K562 (cell line): ENCODE results near the gene ULBP2. TPM values are rescaled to one million over a fixed set of nuclear protein-coding genes. Genes with fewer than 3 reads are reported as not detected.

Source experiments
- CC2D1A ChIP-seq: fragments of 450-650 bp; IDR thresholded peaks from 2 replicates; pipeline ENCODE4 v1.6.1; 2017; ENCODE audit warnings: mild to moderate bottlenecking
- FOXJ3 ChIP-seq: sonication (generic); formaldehyde crosslinking; IDR thresholded peaks from 2 replicates; pipeline ENCODE4 v1.4.0; 2020; ENCODE audit warnings: mild to moderate bottlenecking, missing genetic modification reagents
- MYBL2 ChIP-seq, 2 experiments: fragments of 450-650 bp in 1 of 2; sonication (generic) in 1 of 2; formaldehyde crosslinking in 1 of 2; IDR thresholded peaks; 2 replicates each; pipeline versions ENCODE4 v1.6.1 to v1.8.1; 2017 to 2022; ENCODE audit warnings: borderline replicate concordance in 1 of 2, inconsistent platforms in 1 of 2, low read depth in 1 of 2, mild to moderate bottlenecking in 1 of 2, missing genetic modification reagents in 1 of 2, moderate library complexity in 1 of 2
- TEAD1 ChIP-seq, 2 experiments: fragments of 450-650 bp in 1 of 2; sonication (generic) in 1 of 2; formaldehyde crosslinking; IDR thresholded peaks; 2 replicates each; pipeline versions ENCODE4 v1.4.0 to v1.8.0; 2020 to 2022; ENCODE audit warnings: mild to moderate bottlenecking in 2 of 2, missing genetic modification reagents in 1 of 2
- ZNF699 ChIP-seq: fragments of 250-450 bp; sonication (Bioruptor Pico); IDR thresholded peaks from 2 replicates; pipeline ENCODE4 v1.8.0; 2021; ENCODE audit warnings: mild to moderate bottlenecking, moderate library complexity; ENCODE audit not compliant: insufficient replicate concordance
- ZSCAN29 ChIP-seq: fragments of 450-650 bp; IDR thresholded peaks from 2 replicates; pipeline ENCODE4 v1.6.1; 2017
- polyA plus RNA-seq, 8 experiments: library from polyadenylated mRNA; depleted of rRNA in 4 of 8; stranded (reverse) in 5 of 8; unstranded in 3 of 8; fragments of >200 nt; fragmentation: Nextera tagmentation in 2 of 8; fragmentation: Illumina TruSeq in 1 of 8; extraction: Ambion mirVana in 2 of 8; extraction: Trizol in 1 of 8; gene quantifications; 2 replicates each; pipeline versions ENCODE4 v1.2.1 to v1.2.3, GENCODE V29; 2011 to 2014; ENCODE audit warnings: inconsistent platforms in 1 of 8, missing spikeins in 1 of 8
- total RNA-seq, 7 experiments: library from RNA; depleted of rRNA in 6 of 7; stranded (reverse); fragments of >200 nt in 6 of 7; fragmentation: Illumina TruSeq in 2 of 7; extraction: Trizol in 2 of 7; gene quantifications; 2 replicates each; pipeline versions ENCODE4 v1.2.1 to v1.2.3, GENCODE V29; 2011 to 2021; ENCODE audit warnings: low replicate concordance in 1 of 7
- TF ChIP-seq, protein P1 (sequence below): fragments of 250-450 bp; sonication (Bioruptor Pico); IDR thresholded peaks from 2 replicates; pipeline ENCODE4 v1.5.0; 2020; ENCODE audit warnings: mild to moderate bottlenecking
- TF ChIP-seq, protein P2 (sequence below): fragments of 450-650 bp; IDR thresholded peaks from 2 replicates; pipeline ENCODE4 v1.6.1; 2016; ENCODE audit warnings: missing biosample characterization, missing genetic modification characterization
- TF ChIP-seq, protein P3 (sequence below), 3 experiments: fragments of 200-800 bp in 1 of 3; sonication (Bioruptor generic) in 1 of 3; sonication (generic) in 1 of 3; formaldehyde crosslinking in 1 of 3; IDR thresholded peaks; 2 replicates each; pipeline versions ENCODE4 v1.6.1 to v1.8.0; 2016 to 2022; ENCODE audit warnings: mild to moderate bottlenecking in 2 of 3, missing compliant biosample characterization in 2 of 3, missing genetic modification characterization in 2 of 3, missing genetic modification reagents in 1 of 3

The ULBP2 gene
- total and polyA plus RNA-seq, 9 of the 15 experiments (the other 6 are each of a cell fraction or from before 2014, with no cell fraction given) = 0.50 to 5.3 (median 1.2) TPM

DNA sequence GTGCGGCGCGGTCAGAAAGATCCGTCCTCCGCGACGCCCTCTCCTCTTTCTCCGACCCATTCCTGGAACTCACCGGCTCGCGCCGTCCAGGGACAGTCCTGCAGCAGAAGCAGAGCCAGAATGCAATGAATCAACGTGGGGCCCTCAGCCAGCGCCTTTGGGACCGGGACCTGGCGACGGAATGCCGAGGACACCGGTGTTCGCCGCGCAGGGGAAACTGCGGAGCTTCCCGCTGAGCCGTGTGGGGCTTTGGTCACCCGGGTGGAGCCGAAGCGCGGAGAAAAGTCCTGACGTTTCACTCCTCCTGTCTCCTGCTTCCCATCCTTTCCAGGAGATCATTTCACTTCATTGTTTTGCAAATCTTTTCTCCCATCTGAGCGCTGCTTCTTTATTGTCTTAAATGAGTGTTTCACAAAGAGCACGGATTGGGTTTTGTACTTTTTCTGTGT lies 48.4 kb downstream of the ULBP2 start (continued):
- TF ChIP-seq ZNF699 (CRISPR knock-in tag) (no peak), MYBL2 (IDR thresholded peaks at IDR 0.05; ENCODE audit: low read depth) (no peak), MYBL2 (CRISPR knock-in tag; IDR thresholded peaks at IDR 0.05; ENCODE audit: borderline replicate concordance) (no peak), TEAD1 (CRISPR knock-in tag; IDR thresholded peaks at IDR 0.05) (no peak), CC2D1A (no peak), FOXJ3 (CRISPR knock-in tag) (no peak), ZSCAN29 (no peak)
- TF ChIP-seq, protein P1, sequence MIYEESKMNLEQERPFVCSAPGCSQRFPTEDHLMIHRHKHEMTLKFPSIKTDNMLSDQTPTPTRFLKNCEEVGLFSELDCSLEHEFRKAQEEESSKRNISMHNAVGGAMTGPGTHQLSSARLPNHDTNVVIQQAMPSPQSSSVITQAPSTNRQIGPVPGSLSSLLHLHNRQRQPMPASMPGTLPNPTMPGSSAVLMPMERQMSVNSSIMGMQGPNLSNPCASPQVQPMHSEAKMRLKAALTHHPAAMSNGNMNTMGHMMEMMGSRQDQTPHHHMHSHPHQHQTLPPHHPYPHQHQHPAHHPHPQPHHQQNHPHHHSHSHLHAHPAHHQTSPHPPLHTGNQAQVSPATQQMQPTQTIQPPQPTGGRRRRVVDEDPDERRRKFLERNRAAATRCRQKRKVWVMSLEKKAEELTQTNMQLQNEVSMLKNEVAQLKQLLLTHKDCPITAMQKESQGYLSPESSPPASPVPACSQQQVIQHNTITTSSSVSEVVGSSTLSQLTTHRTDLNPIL (CRISPR knock-in tag) = no peak
- TF ChIP-seq, protein P2, sequence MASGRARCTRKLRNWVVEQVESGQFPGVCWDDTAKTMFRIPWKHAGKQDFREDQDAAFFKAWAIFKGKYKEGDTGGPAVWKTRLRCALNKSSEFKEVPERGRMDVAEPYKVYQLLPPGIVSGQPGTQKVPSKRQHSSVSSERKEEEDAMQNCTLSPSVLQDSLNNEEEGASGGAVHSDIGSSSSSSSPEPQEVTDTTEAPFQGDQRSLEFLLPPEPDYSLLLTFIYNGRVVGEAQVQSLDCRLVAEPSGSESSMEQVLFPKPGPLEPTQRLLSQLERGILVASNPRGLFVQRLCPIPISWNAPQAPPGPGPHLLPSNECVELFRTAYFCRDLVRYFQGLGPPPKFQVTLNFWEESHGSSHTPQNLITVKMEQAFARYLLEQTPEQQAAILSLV (tag) = no peak
- TF ChIP-seq, protein P3, sequence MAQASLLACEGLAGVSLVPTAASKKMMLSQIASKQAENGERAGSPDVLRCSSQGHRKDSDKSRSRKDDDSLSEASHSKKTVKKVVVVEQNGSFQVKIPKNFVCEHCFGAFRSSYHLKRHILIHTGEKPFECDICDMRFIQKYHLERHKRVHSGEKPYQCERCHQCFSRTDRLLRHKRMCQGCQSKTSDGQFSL (CRISPR knock-in tag; IDR thresholded peaks at IDR 0.05) = no peak
- TF ChIP-seq, protein P3 (tag; IDR thresholded peaks at IDR 0.05) = no peak
